HepG2 (cell line): ENCODE data around the gene ADGRV1. TPM values are rescaled to one million over a fixed set of nuclear protein-coding genes. Genes with fewer than 3 reads are reported as not detected.

Experiments used
- ATAC-seq: fragments of 200-7000 bp; cut with Tn5 transposase; 3 replicates; pipeline ENCODE4 v1.9.1; 2020; ENCODE audit warnings: mild to moderate bottlenecking, moderate library complexity
- BruUV-seq: library from RNA; stranded (reverse); fragments of 400-500 nt; replicated peaks from 2 replicates; lab custom pipeline; 2021; lab: Mats Ljungman, UMichigan
- CTCF ChIA-PET: fragments of 300-600 bp; formaldehyde crosslinking; extraction: SDS; loops from one replicate; lab custom pipeline; 2021; ENCODE audit warnings: low total read pairs, inconsistent platforms, low intra/inter-chr PET ratio; lab: Yijun Ruan, JAX
- POLR2A ChIA-PET: fragments of 350-600 bp; sonication (Branson Sonifier 250); formaldehyde crosslinking; loops from one replicate; lab custom pipeline; 2020; ENCODE audit warnings: antibody characterized with exemption, inconsistent platforms; lab: Yijun Ruan, JAX
- DNase-seq: peaks from one replicate; pipeline ENCODE4 v3.0.0-alpha.2; 2015; ENCODE audit warnings: low spot score
- FAIRE-seq: peaks from 3 replicates; lab custom pipeline; 2011; peaks lifted over from hg19 to GRCh38; lab: Jason Lieb, UNC
- H2AFZ ChIP-seq: one replicate; pipeline ENCODE4 v1.6.1; 2011; ENCODE audit warnings: low read length, inconsistent platforms
- H3K27ac ChIP-seq: fragments of 300-600 bp; 3 replicates; pipeline ENCODE4 v1.8.0; 2011; ENCODE audit warnings: mixed run types, mild to moderate bottlenecking, mixed read lengths, low read length, inconsistent platforms; ENCODE audit not compliant: insufficient read depth; ENCODE audit errors: extremely low read length
- H3K27me3 ChIP-seq, 2 experiments: fragments of 200-600 bp in 1 of 2; 2 replicates in 1 of 2; 3 replicates in 1 of 2; pipeline versions ENCODE4 v1.6.0 to v1.8.0; 2011; ENCODE audit warnings: low read length in 2 of 2, mild to moderate bottlenecking in 2 of 2, moderate library complexity in 2 of 2, inconsistent platforms in 1 of 2; ENCODE audit not compliant: insufficient read depth in 2 of 2, control insufficient read depth in 1 of 2
- H3K36me3 ChIP-seq, 2 experiments: fragments of 200-600 bp in 1 of 2; replicated peaks in 1 of 2; 2 replicates in 1 of 2; 3 replicates in 1 of 2; pipeline versions ENCODE4 v1.5.1 to v1.8.0; 2011; ENCODE audit warnings: low read length in 2 of 2, inconsistent platforms in 1 of 2; ENCODE audit not compliant: insufficient read depth in 2 of 2, control insufficient read depth in 1 of 2
- H3K4me1 ChIP-seq: 2 replicates; pipeline ENCODE4 v1.5.1; 2012; ENCODE audit warnings: low read length, inconsistent platforms; ENCODE audit not compliant: insufficient read depth
- H3K4me2 ChIP-seq: 2 replicates; pipeline ENCODE4 v1.6.0; 2011; ENCODE audit warnings: low read depth, low read length, inconsistent platforms
- H3K4me3 ChIP-seq, 3 experiments: fragments of 200-600 bp in 1 of 3; sonication (generic), shearing (Covaris generic) in 1 of 3; replicated peaks in 1 of 3; 2 replicates each; pipeline ENCODE4 v1.5.1; 2011 to 2016; ENCODE audit warnings: low read length in 3 of 3, inconsistent platforms in 2 of 3, low read depth in 2 of 3, mild to moderate bottlenecking in 2 of 3, control low read depth in 1 of 3, mixed read lengths in 1 of 3; ENCODE audit not compliant: insufficient read depth in 1 of 3
- H3K79me2 ChIP-seq: one replicate; pipeline ENCODE4 v1.6.1; 2011; ENCODE audit warnings: low read length, inconsistent platforms; ENCODE audit not compliant: insufficient read depth
- H3K9ac ChIP-seq: 2 replicates; pipeline ENCODE4 v1.6.0; 2011; ENCODE audit warnings: mild to moderate bottlenecking, low read depth, low read length, inconsistent platforms; ENCODE audit not compliant: insufficient read depth
- H3K9me3 ChIP-seq: 2 replicates; pipeline ENCODE4 v1.5.1; 2012; ENCODE audit warnings: mild to moderate bottlenecking, low read length
- H4K20me1 ChIP-seq: 2 replicates; pipeline ENCODE4 v1.6.0; 2011; ENCODE audit warnings: inconsistent platforms, mild to moderate bottlenecking, low read length, moderate library complexity; ENCODE audit not compliant: insufficient read depth
- ADNP ChIP-seq: sonication (generic); formaldehyde crosslinking; IDR thresholded peaks from 2 replicates; pipeline ENCODE4 v1.4.0; 2020; ENCODE audit warnings: missing genetic modification reagents
- HNRNPK ChIP-seq: fragments of 200-400 bp; formaldehyde crosslinking; IDR thresholded peaks from 2 replicates; pipeline ENCODE4 v1.6.1; 2018; ENCODE audit warnings: low read length, low read depth, moderate library complexity, mild to moderate bottlenecking; ENCODE audit not compliant: poor library complexity, severe bottlenecking
- KDM5B ChIP-seq: sonication (generic); formaldehyde crosslinking; IDR thresholded peaks from 2 replicates; pipeline ENCODE4 v1.4.0; 2020; ENCODE audit warnings: missing genetic modification reagents, mild to moderate bottlenecking, borderline replicate concordance
- SP140L ChIP-seq: sonication (generic); formaldehyde crosslinking; IDR thresholded peaks from 2 replicates; pipeline ENCODE4 v1.4.0; 2020; ENCODE audit warnings: missing genetic modification reagents, borderline replicate concordance
- ZFP1 ChIP-seq: IDR thresholded peaks from 2 replicates; pipeline ENCODE4 v1.6.1; 2016
- ZNF282 ChIP-seq: fragments of 450-650 bp; IDR thresholded peaks from 2 replicates; pipeline ENCODE4 v1.6.1; 2018; ENCODE audit not compliant: partially characterized antibody
- ZNF451 ChIP-seq: sonication (generic); formaldehyde crosslinking; IDR thresholded peaks from 2 replicates; pipeline ENCODE4 v1.5.0; 2020; ENCODE audit warnings: mild to moderate bottlenecking, missing genetic modification reagents
- ZNF816 ChIP-seq: sonication (generic); formaldehyde crosslinking; IDR thresholded peaks from 2 replicates; pipeline ENCODE4 v1.8.0; 2022; ENCODE audit warnings: missing genetic modification reagents, mild to moderate bottlenecking, borderline replicate concordance
- ZZZ3 ChIP-seq: sonication (generic); formaldehyde crosslinking; IDR thresholded peaks from 2 replicates; pipeline ENCODE4 v1.4.0; 2020; ENCODE audit warnings: missing genetic modification reagents, mild to moderate bottlenecking, borderline replicate concordance
- WGBS: methylation state at CpG from one replicate; pipeline ENCODE4 v1.1.6; 2017; ENCODE audit warnings: low lambda C conversion rate; 5-methylcytosine and 5-hydroxymethylcytosine counted together
- in situ Hi-C: cut with HindIII; loops from 2 replicates; pipeline ENCODE4 v1.10.0; 2017; ENCODE audit warnings: low pct_unique_long_range_greater_than_20kb; ENCODE audit not compliant: extremely low pct_ligation_motif_present
- intact Hi-C: fragments of 100-400 bp; cut with micrococcal nuclease; formaldehyde crosslinking; loops from one replicate; pipeline ENCODE4 v1.10.0; 2022; ENCODE audit not compliant: unreplicated experiment
- polyA plus RNA-seq, 8 experiments: library from polyadenylated mRNA; depleted of rRNA in 3 of 8; stranded (reverse) in 7 of 8; unstranded in 1 of 8; fragments of >200 nt; fragmentation: Illumina TruSeq in 4 of 8; extraction: Trizol in 4 of 8; gene quantifications; 2 replicates each; pipeline versions ENCODE4 v1.2.1 to v1.2.3, GENCODE V29; 2011 to 2016; ENCODE audit warnings: low read depth in 4 of 8, missing spikeins in 1 of 8, mixed read lengths in 1 of 8; ENCODE audit not compliant: insufficient read depth in 1 of 8
- total RNA-seq, 5 experiments: library from RNA; depleted of rRNA; stranded (reverse); fragments of >200 nt; fragmentation: Illumina TruSeq; extraction: Trizol; gene quantifications; 2 replicates each; pipeline ENCODE4 v1.2.3, GENCODE V29; 2016; ENCODE audit warnings: low read depth in 1 of 5
- TF ChIP-seq, protein P1 (sequence below): sonication (generic); formaldehyde crosslinking; IDR thresholded peaks from 2 replicates; pipeline ENCODE4 v1.8.0; 2022; ENCODE audit warnings: low read depth, missing genetic modification reagents
- TF ChIP-seq, protein P2 (sequence below): sonication (generic); formaldehyde crosslinking; IDR thresholded peaks from 2 replicates; pipeline ENCODE4 v1.9.0; 2022; ENCODE audit warnings: low read depth, missing genetic modification reagents

Gene ADGRV1
- total and polyA plus RNA-seq, 2 of the 13 experiments (the other 11 are each of a cell fraction or from before 2014, with no cell fraction given), result 1.7 to 3.9 TPM

DNA sequence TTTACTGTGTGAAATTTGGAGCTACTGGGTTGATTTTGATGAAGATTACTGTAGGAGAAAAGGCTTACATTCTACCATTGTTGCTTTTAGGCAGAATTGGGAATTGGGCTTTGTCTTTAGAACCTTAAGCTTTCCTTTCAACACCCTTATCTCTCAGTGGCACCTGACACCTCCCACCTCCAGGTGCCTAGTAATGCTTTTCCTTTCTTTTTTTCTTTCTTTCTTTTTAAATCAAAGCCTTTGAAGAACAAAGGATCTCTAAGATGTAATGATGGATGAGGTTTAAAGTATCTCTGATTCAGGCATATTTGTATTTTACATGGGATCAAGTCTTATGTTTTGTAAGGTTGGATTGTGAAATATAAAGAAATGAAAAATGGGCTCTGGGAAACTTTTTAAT is 2.9 kb upstream of the ADGRV1 start:
- no peak for DNase-seq
- no peaks in the 10 kb centered on the region for H3K36me3 ChIP-seq
- no peaks in the 10 kb centered on the region for H3K4me1 ChIP-seq
- no peaks in the 10 kb centered on the region for H3K79me2 ChIP-seq
- TF ChIP-seq HNRNPK (peak; percentile 26), SP140L (CRISPR knock-in tag) (no peak)
- no TSS peak for BruUV-seq
- peaks cover 2 to 24% of the 10 kb centered on the region in 2 experiments; a peak in 3 of 5 replicates for H3K27me3 ChIP-seq
- ChIA-PET POLR2A (no interaction called here), CTCF (no interaction called here)
- H3K9me3 ChIP-seq, result no peaks in the 10 kb centered on the region
- no peak for FAIRE-seq
- no peak overlapping the region for H2AFZ ChIP-seq
- intact Hi-C loops, result no loop called here
- in situ Hi-C loops, result no loop called here
- H4K20me1 ChIP-seq, result no peaks in the 10 kb centered on the region
- H3K4me3 ChIP-seq, result no peak overlapping the region
- H3K27ac ChIP-seq, result no peak overlapping the region
- ATAC-seq, result no peak
- no peak overlapping the region for H3K9ac ChIP-seq
- H3K4me2 ChIP-seq, result no peak overlapping the region

DNA sequence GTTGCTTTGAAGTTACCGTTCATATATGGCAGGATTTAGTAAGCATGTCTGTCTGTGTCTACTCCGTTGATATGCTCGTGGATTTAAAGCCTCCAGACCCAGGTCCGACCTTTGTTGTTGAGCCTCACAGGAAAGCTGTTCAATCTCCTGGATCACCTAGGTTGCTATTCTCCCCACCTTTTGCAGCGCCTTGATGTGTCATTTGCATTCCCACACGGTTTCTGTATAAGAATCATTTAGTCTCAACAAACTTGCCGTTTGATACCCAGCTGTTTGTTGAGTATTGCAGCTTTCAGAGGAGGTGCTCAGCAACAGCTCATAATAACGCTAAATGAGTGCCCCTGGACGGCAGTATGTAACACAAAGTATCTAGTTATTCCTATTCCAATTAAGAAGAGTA is 1.2 kb upstream of the ADGRV1 start:
- POLR2A ChIA-PET, result no interaction called here

More for the DNA sequence above, 1.2 kb upstream of the ADGRV1 start:
- CTCF ChIA-PET, result no interaction called here
- WGBS, result 14% methylated on average over 9 of the region's 9 CpGs
- no peak overlapping the region for H3K4me3 ChIP-seq
- no peak overlapping the region for H3K27ac ChIP-seq
- H3K79me2 ChIP-seq, result no peaks in the 10 kb centered on the region
- H3K4me2 ChIP-seq, result no peak overlapping the region
- no peak for DNase-seq
- TF ChIP-seq ZNF816 (no peak), ADNP (CRISPR knock-in tag) (no peak), KDM5B (CRISPR knock-in tag) (no peak), ZNF282 (no peak), ZNF451 (no peak), ZFP1 (CRISPR knock-in tag) (no peak), ZZZ3 (CRISPR knock-in tag) (no peak)
- TF ChIP-seq, protein P1, sequence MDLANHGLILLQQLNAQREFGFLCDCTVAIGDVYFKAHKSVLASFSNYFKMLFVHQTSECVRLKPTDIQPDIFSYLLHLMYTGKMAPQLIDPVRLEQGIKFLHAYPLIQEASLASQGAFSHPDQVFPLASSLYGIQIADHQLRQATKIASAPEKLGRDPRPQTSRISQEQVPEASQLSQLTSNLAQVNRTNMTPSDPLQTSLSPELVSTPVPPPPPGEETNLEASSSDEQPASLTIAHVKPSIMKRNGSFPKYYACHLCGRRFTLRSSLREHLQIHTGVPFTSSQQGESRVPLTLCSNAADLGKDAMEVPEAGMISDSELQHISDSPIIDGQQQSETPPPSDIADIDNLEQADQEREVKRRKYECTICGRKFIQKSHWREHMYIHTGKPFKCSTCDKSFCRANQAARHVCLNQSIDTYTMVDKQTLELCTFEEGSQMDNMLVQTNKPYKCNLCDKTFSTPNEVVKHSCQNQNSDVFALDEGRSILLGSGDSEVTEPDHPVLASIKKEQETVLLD (CRISPR knock-in tag), result no peak
- TF ChIP-seq, protein P2, sequence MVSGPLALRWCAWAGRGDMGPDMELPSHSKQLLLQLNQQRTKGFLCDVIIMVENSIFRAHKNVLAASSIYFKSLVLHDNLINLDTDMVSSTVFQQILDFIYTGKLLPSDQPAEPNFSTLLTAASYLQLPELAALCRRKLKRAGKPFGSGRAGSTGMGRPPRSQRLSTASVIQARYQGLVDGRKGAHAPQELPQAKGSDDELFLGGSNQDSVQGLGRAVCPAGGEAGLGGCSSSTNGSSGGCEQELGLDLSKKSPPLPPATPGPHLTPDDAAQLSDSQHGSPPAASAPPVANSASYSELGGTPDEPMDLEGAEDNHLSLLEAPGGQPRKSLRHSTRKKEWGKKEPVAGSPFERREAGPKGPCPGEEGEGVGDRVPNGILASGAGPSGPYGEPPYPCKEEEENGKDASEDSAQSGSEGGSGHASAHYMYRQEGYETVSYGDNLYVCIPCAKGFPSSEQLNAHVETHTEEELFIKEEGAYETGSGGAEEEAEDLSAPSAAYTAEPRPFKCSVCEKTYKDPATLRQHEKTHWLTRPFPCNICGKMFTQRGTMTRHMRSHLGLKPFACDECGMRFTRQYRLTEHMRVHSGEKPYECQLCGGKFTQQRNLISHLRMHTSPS (CRISPR knock-in tag), result no peak
- no peak for ATAC-seq
- H3K27me3 ChIP-seq, result peaks cover 2 to 27% of the 10 kb centered on the region in 2 experiments; a peak in 3 of 5 replicates
- no peaks in the 10 kb centered on the region for H3K9me3 ChIP-seq
- no peak for FAIRE-seq
- intact Hi-C loops, result no loop called here
- no peaks in the 10 kb centered on the region for H3K4me1 ChIP-seq
- H4K20me1 ChIP-seq, result no peaks in the 10 kb centered on the region
- BruUV-seq, result no TSS peak
- in situ Hi-C loops, result no loop called here
- H2AFZ ChIP-seq, result no peak overlapping the region
- H3K36me3 ChIP-seq, result no peaks in the 10 kb centered on the region
- H3K9ac ChIP-seq, result no peak overlapping the region
